H1 (cell line): ENCODE results near the gene LCN12. TPM values are rescaled to one million over a fixed set of nuclear protein-coding genes. Genes with fewer than 3 reads are reported as not detected.
A peak's percentile ranks its signal among the peaks of the same experiment; 100 is the strongest.

Experiments used
- CTCF ChIA-PET: fragments of 300-600 bp; sonication (Branson Sonifier 250); formaldehyde crosslinking; loops from one replicate; lab custom pipeline; 2021; ENCODE audit not compliant: partially characterized antibody; lab: Charles Lee
- POLR2A ChIA-PET: fragments of 300-600 bp; sonication (Branson Sonifier 250); formaldehyde crosslinking; loops from one replicate; lab custom pipeline; 2021; ENCODE audit warnings: inconsistent platforms; ENCODE audit not compliant: partially characterized antibody; lab: Charles Lee
- DNase-seq, 2 experiments: peaks; one replicate each; pipeline versions ENCODE4 v3.0.0 to v3.0.0-alpha.2; 2010 to 2022; ENCODE audit warnings: low spot score in 2 of 2, low read depth in 1 of 2, mixed read lengths in 1 of 2
- FAIRE-seq: peaks from 2 replicates; lab custom pipeline; 2011; peaks lifted over from hg19 to GRCh38; lab: Jason Lieb, UNC
- H2AFZ ChIP-seq: 2 replicates; pipeline ENCODE4 v1.8.1; 2012; ENCODE audit warnings: low read length, inconsistent platforms
- H2AK5ac ChIP-seq: 2 replicates; pipeline ENCODE4 v1.6.1; 2013; ENCODE audit warnings: low read depth, low read length
- H2BK120ac ChIP-seq: replicated peaks from 2 replicates; pipeline ENCODE3; 2013; ENCODE audit warnings: low read depth, low read length, inconsistent platforms
- H2BK12ac ChIP-seq: 2 replicates; pipeline ENCODE4 v1.6.1; 2013; ENCODE audit warnings: low read depth, low read length
- H2BK15ac ChIP-seq: 2 replicates; pipeline ENCODE4 v1.6.1; 2013; ENCODE audit warnings: low read length
- H2BK20ac ChIP-seq: 2 replicates; pipeline ENCODE4 v1.6.1; 2013; ENCODE audit warnings: low read length
- H2BK5ac ChIP-seq: 2 replicates; pipeline ENCODE4 v1.6.1; 2013; ENCODE audit warnings: low read depth, low read length
- H3K14ac ChIP-seq: 2 replicates; pipeline ENCODE4 v1.6.1; 2013; ENCODE audit warnings: inconsistent platforms; ENCODE audit not compliant: insufficient read length
- H3K18ac ChIP-seq: 2 replicates; pipeline ENCODE4 v1.6.1; 2013; ENCODE audit warnings: low read length; ENCODE audit errors: extremely low read depth
- H3K23ac ChIP-seq: 2 replicates; pipeline ENCODE4 v1.6.1; 2013; ENCODE audit warnings: inconsistent platforms; ENCODE audit not compliant: insufficient read length
- H3K23me2 ChIP-seq: 2 replicates; pipeline ENCODE4 v1.6.1; 2013; ENCODE audit warnings: low read depth, low read length
- H3K27ac ChIP-seq: 2 replicates; pipeline ENCODE4 v1.6.1; 2011; ENCODE audit warnings: low read depth, low read length, inconsistent platforms
- H3K27me3 ChIP-seq, 4 experiments: replicated peaks in 1 of 4; 1 replicate in 1 of 4; 2 replicates in 3 of 4; pipeline versions ENCODE4 v1.6.1 to v1.8.1; 2011 to 2013; ENCODE audit warnings: low read length in 3 of 4, mild to moderate bottlenecking in 3 of 4, inconsistent platforms in 2 of 4, mixed read lengths in 2 of 4, moderate library complexity in 1 of 4; ENCODE audit not compliant: control insufficient read depth in 3 of 4, insufficient read depth in 3 of 4; ENCODE audit errors: extremely low read depth in 1 of 4
- H3K36me3 ChIP-seq, 4 experiments: 2 replicates each; pipeline versions ENCODE4 v1.6.1 to v1.8.1; 2011 to 2013; ENCODE audit warnings: mild to moderate bottlenecking in 4 of 4, low read length in 3 of 4, moderate library complexity in 2 of 4, control low read depth in 1 of 4, inconsistent platforms in 1 of 4; ENCODE audit not compliant: insufficient read depth in 4 of 4, control insufficient read depth in 2 of 4
- H3K4ac ChIP-seq: replicated peaks from 2 replicates; pipeline ENCODE3; 2013; ENCODE audit warnings: low read length, low read depth, mixed read lengths, inconsistent platforms; ENCODE audit not compliant: insufficient read length
- H3K4me1 ChIP-seq, 4 experiments: replicated peaks in 1 of 4; 1 replicate in 1 of 4; 2 replicates in 3 of 4; pipeline versions ENCODE4 v1.6.1 to v1.8.1; 2011 to 2013; ENCODE audit warnings: low read length in 3 of 4, inconsistent platforms in 2 of 4, mixed read lengths in 1 of 4; ENCODE audit not compliant: insufficient read depth in 4 of 4, control insufficient read depth in 3 of 4
- H3K4me2 ChIP-seq, 2 experiments: 2 replicates each; pipeline versions ENCODE4 v1.6.1 to v1.8.1; 2011 to 2013; ENCODE audit warnings: low read depth in 2 of 2, low read length in 2 of 2, control low read depth in 1 of 2, inconsistent platforms in 1 of 2, mild to moderate bottlenecking in 1 of 2; ENCODE audit not compliant: insufficient read depth in 1 of 2
- H3K4me3 ChIP-seq, 4 experiments: fragments of 200-600, 300-600 bp in 1 of 4; sonication (generic), shearing (Covaris generic), sonication (Bioruptor Twin) in 1 of 4; 2 replicates each; pipeline versions ENCODE4 v1.5.1 to v1.8.1; 2011 to 2016; ENCODE audit warnings: low read length in 4 of 4, low read depth in 3 of 4, control low read depth in 2 of 4, inconsistent platforms in 2 of 4, mild to moderate bottlenecking in 2 of 4, mixed read lengths in 1 of 4, moderate library complexity in 1 of 4; ENCODE audit not compliant: insufficient read depth in 2 of 4; ENCODE audit errors: extremely low read depth in 1 of 4
- H3K56ac ChIP-seq: replicated peaks from 2 replicates; pipeline ENCODE3; 2013; ENCODE audit warnings: low read depth, mild to moderate bottlenecking, mixed read lengths, low read length, inconsistent platforms; ENCODE audit not compliant: insufficient read length
- H3K79me1 ChIP-seq: 2 replicates; pipeline ENCODE4 v1.6.1; 2013; ENCODE audit warnings: low read depth, low read length, control low read depth
- H3K79me2 ChIP-seq, 2 experiments: 2 replicates each; pipeline versions ENCODE4 v1.6.1 to v1.8.1; 2012 to 2013; ENCODE audit warnings: low read length in 2 of 2, mild to moderate bottlenecking in 2 of 2, inconsistent platforms in 1 of 2; ENCODE audit not compliant: insufficient read depth in 2 of 2, control insufficient read depth in 1 of 2
- H3K9ac ChIP-seq, 4 experiments: replicated peaks in 1 of 4; 1 replicate in 1 of 4; 2 replicates in 3 of 4; pipeline versions ENCODE4 v1.6.1 to v1.8.1; 2011 to 2013; ENCODE audit warnings: low read depth in 3 of 4, low read length in 3 of 4, control low read depth in 2 of 4, mild to moderate bottlenecking in 2 of 4, moderate library complexity in 2 of 4, inconsistent platforms in 1 of 4; ENCODE audit errors: extremely low read depth in 1 of 4
- H3K9me3 ChIP-seq, 2 experiments: 2 replicates each; pipeline versions ENCODE4 v1.6.1 to v1.8.1; 2012 to 2013; ENCODE audit warnings: mild to moderate bottlenecking in 2 of 2, moderate library complexity in 2 of 2, control low read depth in 1 of 2, inconsistent platforms in 1 of 2, low read depth in 1 of 2, low read length in 1 of 2, mixed read lengths in 1 of 2; ENCODE audit not compliant: insufficient read depth in 2 of 2
- H4K20me1 ChIP-seq, 2 experiments: replicated peaks in 1 of 2; 2 replicates each; pipeline versions ENCODE3 to v1.8.1; 2011 to 2013; ENCODE audit warnings: inconsistent platforms in 2 of 2, low read length in 2 of 2, mild to moderate bottlenecking in 1 of 2; ENCODE audit not compliant: insufficient read depth in 2 of 2, control insufficient read depth in 1 of 2
- H4K5ac ChIP-seq: 2 replicates; pipeline ENCODE4 v1.6.1; 2013; ENCODE audit warnings: low read length, low read depth, mixed read lengths, inconsistent platforms; ENCODE audit not compliant: insufficient read length
- H4K8ac ChIP-seq: 2 replicates; pipeline ENCODE4 v1.8.0; 2013; ENCODE audit warnings: mild to moderate bottlenecking, moderate library complexity, low read length, inconsistent platforms; ENCODE audit not compliant: insufficient read depth; ENCODE audit errors: extremely low read depth
- H4K91ac ChIP-seq: replicated peaks from 2 replicates; pipeline ENCODE3; 2013; ENCODE audit warnings: low read length, mixed read lengths, inconsistent platforms; ENCODE audit not compliant: insufficient read length
- CEBPB ChIP-seq: IDR thresholded peaks from 2 replicates; pipeline ENCODE4 v1.6.1; 2012; ENCODE audit warnings: low read depth, low read length
- CHD2 ChIP-seq: IDR thresholded peaks from 2 replicates; pipeline ENCODE4 v1.6.1; 2012; ENCODE audit warnings: low read length, improper control_type of control experiment
- RNF2 ChIP-seq: fragments of 200-900, 300-1000 bp; sonication (generic); IDR thresholded peaks from 2 replicates; pipeline ENCODE4 v1.7.1; 2016; ENCODE audit warnings: borderline replicate concordance, low read depth, mild to moderate bottlenecking, antibody characterized with exemption, low read length; ENCODE audit not compliant: poor library complexity, severe bottlenecking; ENCODE audit errors: missing control alignments
- TAF1 ChIP-seq: IDR thresholded peaks from 2 replicates; pipeline ENCODE4 v1.6.1; 2011; ENCODE audit warnings: mild to moderate bottlenecking, low read depth, low read length
- WGBS, 2 experiments: shearing (Covaris generic) in 1 of 2; methylation state at CpG; one replicate each; pipeline versions ENCODE4 v1.1.6 to v1.1.7; 2013 to 2015; ENCODE audit warnings: low lambda C conversion rate in 2 of 2, mixed read lengths in 2 of 2, inconsistent platforms in 1 of 2, low coverage in 1 of 2, missing lambda C conversion rate in 1 of 2; ENCODE audit not compliant: insufficient replicate concordance in 2 of 2, insufficient coverage in 1 of 2, insufficient read length in 1 of 2; ENCODE audit errors: extremely low coverage in 1 of 2, missing lambda C conversion rate in 1 of 2; 5-methylcytosine and 5-hydroxymethylcytosine counted together
- polyA plus RNA-seq, 7 experiments: library from polyadenylated mRNA; depleted of rRNA in 3 of 7; stranded (reverse) in 5 of 7; unstranded in 2 of 7; fragments of >200 nt in 5 of 7; fragments of 200-250 nt in 2 of 7; gene quantifications; 1 replicate in 5 of 7; 2 replicates in 1 of 7; 4 replicates in 1 of 7; pipeline versions ENCODE4 v1.2.1 to v1.2.3, GENCODE V29; 2011 to 2013; ENCODE audit warnings: missing spikeins in 2 of 7, mixed read lengths in 2 of 7
- total RNA-seq: library from RNA; stranded (reverse); fragmentation: NEBNext Ultra II Directional; extraction: Animal tissue kit (Norgen Biotek cat#: 25700); gene quantifications from 2 replicates; pipeline ENCODE4 v1.2.1, GENCODE V29; 2021
- TF ChIP-seq, protein P1 (sequence below): IDR thresholded peaks from 2 replicates; pipeline ENCODE4 v1.6.1; 2012; ENCODE audit warnings: low read length, inconsistent platforms

Gene LCN12
- total and polyA plus RNA-seq, 2 of the 8 experiments (the other 6 are each of a cell fraction or from before 2014, with no cell fraction given) = 1.1 to 1.7 TPM

DNA sequence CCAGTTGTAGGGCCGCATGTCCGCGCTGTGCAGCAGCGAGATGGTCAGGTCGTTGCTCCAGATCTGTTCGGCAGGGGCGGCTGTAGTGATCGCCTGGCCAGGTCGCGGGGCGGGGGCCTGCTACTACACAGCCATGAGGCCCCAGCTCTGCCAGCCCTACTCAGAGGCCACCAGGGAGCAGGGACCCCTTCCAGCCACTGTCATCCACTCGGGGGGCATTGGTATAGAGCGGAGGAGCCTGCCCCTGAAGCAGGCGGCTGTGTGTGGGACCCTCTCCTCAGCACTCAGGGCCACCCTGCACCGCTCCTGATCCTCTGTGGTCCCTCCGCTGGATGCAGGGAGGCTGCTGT lies 9.2 kb upstream of the LCN12 start:
- no peaks in the 10 kb centered on the region for H3K27me3 ChIP-seq
- H4K5ac ChIP-seq = no peak overlapping the region
- peaks cover 12 to 34% (median 16%) of the 10 kb centered on the region in 4 experiments; a peak in 7 of 8 replicates for H3K36me3 ChIP-seq
- no peak overlapping the region for H2BK5ac ChIP-seq
- no peak overlapping the region for H4K91ac ChIP-seq
- H3K4me3 ChIP-seq = peak overlapping the region in 1 of 4 experiments; percentile 95; a peak in 1 of 8 replicates
- H3K23ac ChIP-seq = no peak overlapping the region
- peak overlapping the region; percentile 64 to 66 for H3K4me2 ChIP-seq
- no peak overlapping the region for H2AK5ac ChIP-seq
- no peak overlapping the region for H2BK20ac ChIP-seq
- H3K79me1 ChIP-seq = no peaks in the 10 kb centered on the region
- no peak overlapping the region for H2AFZ ChIP-seq
- TF ChIP-seq CHD2 (no peak), RNF2 (no peak), CEBPB (no peak), TAF1 (no peak)
- TF ChIP-seq, protein P1, sequence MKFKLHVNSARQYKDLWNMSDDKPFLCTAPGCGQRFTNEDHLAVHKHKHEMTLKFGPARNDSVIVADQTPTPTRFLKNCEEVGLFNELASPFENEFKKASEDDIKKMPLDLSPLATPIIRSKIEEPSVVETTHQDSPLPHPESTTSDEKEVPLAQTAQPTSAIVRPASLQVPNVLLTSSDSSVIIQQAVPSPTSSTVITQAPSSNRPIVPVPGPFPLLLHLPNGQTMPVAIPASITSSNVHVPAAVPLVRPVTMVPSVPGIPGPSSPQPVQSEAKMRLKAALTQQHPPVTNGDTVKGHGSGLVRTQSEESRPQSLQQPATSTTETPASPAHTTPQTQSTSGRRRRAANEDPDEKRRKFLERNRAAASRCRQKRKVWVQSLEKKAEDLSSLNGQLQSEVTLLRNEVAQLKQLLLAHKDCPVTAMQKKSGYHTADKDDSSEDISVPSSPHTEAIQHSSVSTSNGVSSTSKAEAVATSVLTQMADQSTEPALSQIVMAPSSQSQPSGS = no peak
- H3K27ac ChIP-seq = no peak overlapping the region
- POLR2A ChIA-PET = interaction anchor here (1.7 to 2.1 kb wide), 2 partner anchors 83 to 95 kb away, joined by 4 to 9 read pairs; no protein-coding TSS in a partner anchor
- H4K20me1 ChIP-seq = peaks cover 7 to 27% of the 10 kb centered on the region in 2 experiments
- DNase-seq (no peak), FAIRE-seq (no peak)
- H2BK15ac ChIP-seq = no peak overlapping the region
- CTCF ChIA-PET = interaction anchor here (0.9 to 2.1 kb wide), 3 partner anchors 46 to 125 kb away, joined by 3 to 5 read pairs (median 3); partner anchors contain the start of gene AJM1
- 85% methylated on average over 6 of the region's 16 CpGs; no CpG with 5 or more reads in 1 of the 2 experiments for WGBS, 2 experiments
- H3K56ac ChIP-seq = no peak overlapping the region
- H3K79me2 ChIP-seq = peaks cover 0 to 3% of the 10 kb centered on the region in 2 experiments; a peak in 1 of 4 replicates
- H3K9me3 ChIP-seq = no peaks in the 10 kb centered on the region
- H4K8ac ChIP-seq = no peak overlapping the region
- no peak overlapping the region for H3K14ac ChIP-seq
- H2BK120ac ChIP-seq = no peak overlapping the region
- H3K18ac ChIP-seq = no peak overlapping the region
- no peak overlapping the region for H3K4ac ChIP-seq
- no peak overlapping the region for H3K9ac ChIP-seq
- peaks cover 0 to 17% (median 11%) of the 10 kb centered on the region in 4 experiments; a peak in 5 of 7 replicates for H3K4me1 ChIP-seq
- no peak overlapping the region for H2BK12ac ChIP-seq
- H3K23me2 ChIP-seq = peaks cover 5% of the 10 kb centered on the region; the same call in 1 of the 2 replicates
